ENCODE results near the gene PARD3B. TPM values are rescaled to one million over a fixed set of nuclear protein-coding genes. Genes with fewer than 3 reads are reported as not detected.
A peak's percentile ranks its signal among the peaks of the same experiment; 100 is the strongest.

PARD3B gene
- total and polyA plus RNA-seq, 2 donors (not counting 1 experiment from before 2014, with no cell fraction given) = 7.4 to 20.6 TPM

GRCh38 chr2:205456682-205457081 lies 911.4 kb downstream of the PARD3B start:
- Histone ChIP-seq H3K4me3 (replicated peaks in 1 of 4; ENCODE audit: control extremely low read depth in 1 of 4, insufficient read depth in 1 of 4, low read depth in 3 of 4, low read length in 4 of 4) (no peak overlapping the region), H3K4me1 (ENCODE audit: control insufficient read depth, extremely low read depth, insufficient read depth, low read length) (no peaks in the 10 kb centered on the region), H3K9me3 (ENCODE audit: control insufficient read depth, insufficient read depth, low read depth, low read length) (no peaks in the 10 kb centered on the region), H3K27me3 (ENCODE audit: control insufficient read depth, insufficient read depth, low read length) (no peaks in the 10 kb centered on the region), H3K27ac (ENCODE audit: insufficient read depth, low read length) (no peak overlapping the region), H2AFZ (ENCODE audit: low read length) (no peak overlapping the region), H3K4me2 (ENCODE audit: extremely low read depth, insufficient read depth, low read length) (no peak overlapping the region), H3K9ac (ENCODE audit: insufficient read depth, low read length) (no peak overlapping the region), H4K20me1 (ENCODE audit: control insufficient read depth, extremely low read depth, insufficient read depth, low read length) (no peaks in the 10 kb centered on the region), H3K79me2 (ENCODE audit: control insufficient read depth, insufficient read depth, low read length) (no peaks in the 10 kb centered on the region), H3K36me3 (ENCODE audit: control insufficient read depth, insufficient read depth, low read length) (no peaks in the 10 kb centered on the region)
- DNase-seq (ENCODE audit: low read depth in 2 of 2) = no peak
- TF ChIP-seq EZH2 (IDR thresholded peaks at IDR 0.05; ENCODE audit: low read length, missing control alignments) = no peak
- no peak for TF ChIP-seq CTCF (conservative IDR thresholded peaks at IDR 0.05 in 1 of 2, IDR thresholded peaks at IDR 0.05 in 1 of 2; ENCODE audit: low read depth in 1 of 2, low read length in 2 of 2)

GRCh38 chr2:205460217-205460616 lies 914.9 kb downstream of the PARD3B start:
- no peaks in the 10 kb centered on the region for H3K36me3 ChIP-seq (ENCODE audit: control insufficient read depth, insufficient read depth, low read length)
- no peak overlapping the region for H3K4me3 ChIP-seq (replicated peaks in 1 of 4; ENCODE audit: control extremely low read depth in 1 of 4, insufficient read depth in 1 of 4, low read depth in 3 of 4, low read length in 4 of 4)
- H3K9me3 ChIP-seq (ENCODE audit: control insufficient read depth, insufficient read depth, low read depth, low read length) = no peaks in the 10 kb centered on the region
- H3K79me2 ChIP-seq (ENCODE audit: control insufficient read depth, insufficient read depth, low read length) = no peaks in the 10 kb centered on the region
- TF ChIP-seq CTCF (conservative IDR thresholded peaks at IDR 0.05 in 1 of 2, IDR thresholded peaks at IDR 0.05 in 1 of 2; ENCODE audit: low read depth in 1 of 2, low read length in 2 of 2) = no peak
- TF ChIP-seq EZH2 (IDR thresholded peaks at IDR 0.05; ENCODE audit: low read length, missing control alignments) = no peak
- no peak for DNase-seq (ENCODE audit: low read depth in 2 of 2)
- no peaks in the 10 kb centered on the region for H3K27me3 ChIP-seq (ENCODE audit: control insufficient read depth, insufficient read depth, low read length)
- H4K20me1 ChIP-seq (ENCODE audit: control insufficient read depth, extremely low read depth, insufficient read depth, low read length) = no peaks in the 10 kb centered on the region
- H3K4me2 ChIP-seq (ENCODE audit: extremely low read depth, insufficient read depth, low read length) = no peak overlapping the region
- H2AFZ ChIP-seq (ENCODE audit: low read length) = no peak overlapping the region
- H3K4me1 ChIP-seq (ENCODE audit: control insufficient read depth, extremely low read depth, insufficient read depth, low read length) = no peaks in the 10 kb centered on the region
- H3K27ac ChIP-seq (ENCODE audit: insufficient read depth, low read length) = no peak overlapping the region
- no peak overlapping the region for H3K9ac ChIP-seq (ENCODE audit: insufficient read depth, low read length)

GRCh38 chr2:205461169-205461568 lies 915.9 kb downstream of the PARD3B start:
- no peaks in the 10 kb centered on the region for H3K9me3 ChIP-seq (ENCODE audit: control insufficient read depth, insufficient read depth, low read depth, low read length)
- no peak overlapping the region for H3K4me3 ChIP-seq (replicated peaks in 1 of 4; ENCODE audit: control extremely low read depth in 1 of 4, insufficient read depth in 1 of 4, low read depth in 3 of 4, low read length in 4 of 4)
- no peaks in the 10 kb centered on the region for H3K27me3 ChIP-seq (ENCODE audit: control insufficient read depth, insufficient read depth, low read length)
- no peaks in the 10 kb centered on the region for H3K36me3 ChIP-seq (ENCODE audit: control insufficient read depth, insufficient read depth, low read length)
- H3K4me2 ChIP-seq (ENCODE audit: extremely low read depth, insufficient read depth, low read length) = no peak overlapping the region
- no peaks in the 10 kb centered on the region for H3K4me1 ChIP-seq (ENCODE audit: control insufficient read depth, extremely low read depth, insufficient read depth, low read length)
- no peak overlapping the region for H2AFZ ChIP-seq (ENCODE audit: low read length)
- no peak overlapping the region for H3K9ac ChIP-seq (ENCODE audit: insufficient read depth, low read length)
- H3K27ac ChIP-seq (ENCODE audit: insufficient read depth, low read length) = no peak overlapping the region
- peak in 1 of 2 donors; percentile 34 for DNase-seq (ENCODE audit: low read depth in 2 of 2)
- H4K20me1 ChIP-seq (ENCODE audit: control insufficient read depth, extremely low read depth, insufficient read depth, low read length) = no peaks in the 10 kb centered on the region
- TF ChIP-seq EZH2 (IDR thresholded peaks at IDR 0.05; ENCODE audit: low read length, missing control alignments) (no peak), CTCF (conservative IDR thresholded peaks at IDR 0.05 in 1 of 2, IDR thresholded peaks at IDR 0.05 in 1 of 2; ENCODE audit: low read depth in 1 of 2, low read length in 2 of 2) (no peak)
- H3K79me2 ChIP-seq (ENCODE audit: control insufficient read depth, insufficient read depth, low read length) = no peaks in the 10 kb centered on the region

Data from fibroblast of lung (primary cell).